HepG2 (cell line): ENCODE results near the gene CGNL1. TPM values are rescaled to one million over a fixed set of nuclear protein-coding genes. Genes with fewer than 3 reads are reported as not detected.
A peak's percentile ranks its signal among the peaks of the same experiment; 100 is the strongest.

ENCODE experiments used
- AGO2 ChIP-seq: fragments of 200-400 bp; formaldehyde crosslinking; optimal IDR thresholded peaks from 2 replicates; pipeline ENCODE3; 2017; ENCODE audit warnings: mild to moderate bottlenecking, low read depth, low read length, moderate library complexity
- IRX3 ChIP-seq: sonication (generic); formaldehyde crosslinking; IDR thresholded peaks from 2 replicates; pipeline ENCODE4 v1.8.1; 2023; ENCODE audit warnings: mild to moderate bottlenecking, low read depth, missing genetic modification reagents, borderline replicate concordance
- KLF9 ChIP-seq: IDR thresholded peaks from 2 replicates; pipeline ENCODE4 v1.6.1; 2016; ENCODE audit warnings: low read depth
- LBX2 ChIP-seq: sonication (generic); formaldehyde crosslinking; IDR thresholded peaks from 2 replicates; pipeline ENCODE4 v1.5.0; 2020; ENCODE audit warnings: missing genetic modification reagents, mild to moderate bottlenecking, borderline replicate concordance
- NR2F1 ChIP-seq, 2 experiments: fragments of 450-650 bp in 1 of 2; formaldehyde crosslinking in 1 of 2; IDR thresholded peaks; 2 replicates each; pipeline versions ENCODE4 v1.5.0 to v1.6.1; 2016 to 2020; ENCODE audit warnings: mild to moderate bottlenecking in 1 of 2, missing compliant biosample characterization in 1 of 2, missing genetic modification reagents in 1 of 2, moderate library complexity in 1 of 2
- PAF1 ChIP-seq: IDR thresholded peaks from 2 replicates; pipeline ENCODE4 v1.6.1; 2016; ENCODE audit warnings: missing genetic modification reagents, missing compliant biosample characterization
- PHB2 ChIP-seq: fragments of 450-650 bp; IDR thresholded peaks from 2 replicates; pipeline ENCODE4 v1.6.1; 2018; ENCODE audit not compliant: partially characterized antibody
- POGK ChIP-seq: sonication (generic); formaldehyde crosslinking; conservative IDR thresholded peaks from 2 replicates; pipeline ENCODE4 v1.8.0; 2022; ENCODE audit warnings: mild to moderate bottlenecking, moderate library complexity, missing genetic modification reagents
- RXRA ChIP-seq: sonication (generic); formaldehyde crosslinking; IDR thresholded peaks from 2 replicates; pipeline ENCODE4 v1.5.1; 2020; ENCODE audit warnings: missing genetic modification reagents
- SRY ChIP-seq: sonication (generic); formaldehyde crosslinking; IDR thresholded peaks from 2 replicates; pipeline ENCODE4 v1.8.0; 2022; ENCODE audit warnings: mild to moderate bottlenecking, missing genetic modification reagents
- TGIF2 ChIP-seq: IDR thresholded peaks from 2 replicates; pipeline ENCODE4 v1.6.1; 2016; ENCODE audit warnings: control low read depth, missing compliant biosample characterization
- YY1 ChIP-seq: IDR thresholded peaks from 2 replicates; pipeline ENCODE4 v1.6.1; 2011; ENCODE audit warnings: low read length, low read depth, moderate library complexity, mild to moderate bottlenecking; ENCODE audit not compliant: insufficient read depth, insufficient replicate concordance
- ZBTB42 ChIP-seq: sonication (generic); formaldehyde crosslinking; IDR thresholded peaks from 2 replicates; pipeline ENCODE4 v1.5.0; 2020; ENCODE audit warnings: mild to moderate bottlenecking, missing genetic modification reagents
- ZNF263 ChIP-seq: sonication (generic); formaldehyde crosslinking; IDR thresholded peaks from 2 replicates; pipeline ENCODE4 v1.4.0; 2020; ENCODE audit warnings: missing genetic modification reagents
- ZNF512B ChIP-seq: sonication (generic); formaldehyde crosslinking; IDR thresholded peaks from 2 replicates; pipeline ENCODE4 v1.5.1; 2020; ENCODE audit warnings: missing genetic modification reagents, mild to moderate bottlenecking, borderline replicate concordance
- ZNF576 ChIP-seq: sonication (generic); formaldehyde crosslinking; IDR thresholded peaks from 2 replicates; pipeline ENCODE4 v1.4.0; 2020; ENCODE audit warnings: mild to moderate bottlenecking, missing genetic modification reagents
- ZNF605 ChIP-seq: sonication (generic); formaldehyde crosslinking; IDR thresholded peaks from 2 replicates; pipeline ENCODE4 v1.8.0; 2022; ENCODE audit warnings: mild to moderate bottlenecking, missing genetic modification reagents
- ZNF839 ChIP-seq: sonication (generic); formaldehyde crosslinking; IDR thresholded peaks from 2 replicates; pipeline ENCODE4 v1.4.0; 2020; ENCODE audit warnings: missing genetic modification reagents, mild to moderate bottlenecking, borderline replicate concordance
- ZNF879 ChIP-seq: sonication (generic); formaldehyde crosslinking; IDR thresholded peaks from 2 replicates; pipeline ENCODE4 v1.8.1; 2023; ENCODE audit warnings: missing genetic modification reagents
- polyA plus RNA-seq, 8 experiments: library from polyadenylated mRNA; depleted of rRNA in 3 of 8; stranded (reverse) in 7 of 8; unstranded in 1 of 8; fragments of >200 nt; fragmentation: Illumina TruSeq in 4 of 8; extraction: Trizol in 4 of 8; gene quantifications; 2 replicates each; pipeline versions ENCODE4 v1.2.1 to v1.2.3, GENCODE V29; 2011 to 2016; ENCODE audit warnings: low read depth in 4 of 8, missing spikeins in 1 of 8, mixed read lengths in 1 of 8; ENCODE audit not compliant: insufficient read depth in 1 of 8
- total RNA-seq, 5 experiments: library from RNA; depleted of rRNA; stranded (reverse); fragments of >200 nt; fragmentation: Illumina TruSeq; extraction: Trizol; gene quantifications; 2 replicates each; pipeline ENCODE4 v1.2.3, GENCODE V29; 2016; ENCODE audit warnings: low read depth in 1 of 5
- TF ChIP-seq, protein P1 (sequence below): IDR thresholded peaks from 2 replicates; pipeline ENCODE4 v1.4.0; 2020; ENCODE audit warnings: mild to moderate bottlenecking, missing genetic modification reagents

The CGNL1 gene
- total and polyA plus RNA-seq, 2 of the 13 experiments (the other 11 are each of a cell fraction or from before 2014, with no cell fraction given): 5.6 to 15.6 TPM

GRCh38 chr15:57477736-57478522, 101.6 kb downstream of the CGNL1 start (continued):
- TF ChIP-seq, protein P1, sequence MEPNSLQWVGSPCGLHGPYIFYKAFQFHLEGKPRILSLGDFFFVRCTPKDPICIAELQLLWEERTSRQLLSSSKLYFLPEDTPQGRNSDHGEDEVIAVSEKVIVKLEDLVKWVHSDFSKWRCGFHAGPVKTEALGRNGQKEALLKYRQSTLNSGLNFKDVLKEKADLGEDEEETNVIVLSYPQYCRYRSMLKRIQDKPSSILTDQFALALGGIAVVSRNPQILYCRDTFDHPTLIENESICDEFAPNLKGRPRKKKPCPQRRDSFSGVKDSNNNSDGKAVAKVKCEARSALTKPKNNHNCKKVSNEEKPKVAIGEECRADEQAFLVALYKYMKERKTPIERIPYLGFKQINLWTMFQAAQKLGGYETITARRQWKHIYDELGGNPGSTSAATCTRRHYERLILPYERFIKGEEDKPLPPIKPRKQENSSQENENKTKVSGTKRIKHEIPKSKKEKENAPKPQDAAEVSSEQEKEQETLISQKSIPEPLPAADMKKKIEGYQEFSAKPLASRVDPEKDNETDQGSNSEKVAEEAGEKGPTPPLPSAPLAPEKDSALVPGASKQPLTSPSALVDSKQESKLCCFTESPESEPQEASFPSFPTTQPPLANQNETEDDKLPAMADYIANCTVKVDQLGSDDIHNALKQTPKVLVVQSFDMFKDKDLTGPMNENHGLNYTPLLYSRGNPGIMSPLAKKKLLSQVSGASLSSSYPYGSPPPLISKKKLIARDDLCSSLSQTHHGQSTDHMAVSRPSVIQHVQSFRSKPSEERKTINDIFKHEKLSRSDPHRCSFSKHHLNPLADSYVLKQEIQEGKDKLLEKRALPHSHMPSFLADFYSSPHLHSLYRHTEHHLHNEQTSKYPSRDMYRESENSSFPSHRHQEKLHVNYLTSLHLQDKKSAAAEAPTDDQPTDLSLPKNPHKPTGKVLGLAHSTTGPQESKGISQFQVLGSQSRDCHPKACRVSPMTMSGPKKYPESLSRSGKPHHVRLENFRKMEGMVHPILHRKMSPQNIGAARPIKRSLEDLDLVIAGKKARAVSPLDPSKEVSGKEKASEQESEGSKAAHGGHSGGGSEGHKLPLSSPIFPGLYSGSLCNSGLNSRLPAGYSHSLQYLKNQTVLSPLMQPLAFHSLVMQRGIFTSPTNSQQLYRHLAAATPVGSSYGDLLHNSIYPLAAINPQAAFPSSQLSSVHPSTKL (CRISPR knock-in tag): peak; percentile 79
- TF ChIP-seq ZNF839: 0 out of 2 replicates have a peak, but pooled peaks have one; percentile 18
- peak; percentile 61; the same call in 1 of the 2 replicates for TF ChIP-seq TGIF2 (CRISPR knock-in tag)
- peak; percentile 62 for TF ChIP-seq YY1
- no peak for TF ChIP-seq PHB2
- TF ChIP-seq PAF1 (CRISPR knock-in tag): no peak
- TF ChIP-seq ZNF879: peak; percentile 93
- TF ChIP-seq SRY (CRISPR knock-in tag): 0 out of 2 replicates have a peak, but pooled peaks have one; percentile 70
- peak; percentile 79; the same call in 1 of the 2 replicates for TF ChIP-seq POGK (CRISPR knock-in tag)
- TF ChIP-seq ZNF512B (CRISPR knock-in tag): no peak
- peak; percentile 60 for TF ChIP-seq ZBTB42 (CRISPR knock-in tag)
- TF ChIP-seq ZNF605: peak; percentile 95
- peak; percentile 87; the same call in 1 of the 2 replicates for TF ChIP-seq LBX2
- TF ChIP-seq KLF9 (CRISPR knock-in tag): no peak
- peak; percentile 99 for TF ChIP-seq RXRA (CRISPR knock-in tag)
- no peak for TF ChIP-seq AGO2
- peak; percentile 91 to 92 for TF ChIP-seq NR2F1 (CRISPR knock-in tag; IDR thresholded peaks at IDR 0.05)
- TF ChIP-seq ZNF576 (CRISPR knock-in tag): 0 out of 2 replicates have a peak, but pooled peaks have one; percentile 46
- peak; percentile 49; the same call in 1 of the 2 replicates for TF ChIP-seq ZNF263
- 0 out of 2 replicates have a peak, but pooled peaks have one; percentile 76 for TF ChIP-seq IRX3 (CRISPR knock-in tag)
